GM18951 (cell line): ENCODE results near the gene DNAJC7.

Experiments used
- POLR2A ChIP-seq: IDR thresholded peaks from 4 replicates; pipeline ENCODE4 v1.6.1; 2011; ENCODE audit warnings: mild to moderate bottlenecking; ENCODE audit not compliant: insufficient read length, insufficient read depth; ENCODE audit errors: extremely low read depth
- in situ Hi-C: fragments of 300-500 bp; cut with MboI; formaldehyde crosslinking; loops from one replicate; pipeline ENCODE4 v1.12.0; 2022; ENCODE audit warnings: low sequenced_read_pairs, mixed read lengths, inconsistent platforms; ENCODE audit not compliant: unreplicated experiment

The DNAJC7 gene

DNA sequence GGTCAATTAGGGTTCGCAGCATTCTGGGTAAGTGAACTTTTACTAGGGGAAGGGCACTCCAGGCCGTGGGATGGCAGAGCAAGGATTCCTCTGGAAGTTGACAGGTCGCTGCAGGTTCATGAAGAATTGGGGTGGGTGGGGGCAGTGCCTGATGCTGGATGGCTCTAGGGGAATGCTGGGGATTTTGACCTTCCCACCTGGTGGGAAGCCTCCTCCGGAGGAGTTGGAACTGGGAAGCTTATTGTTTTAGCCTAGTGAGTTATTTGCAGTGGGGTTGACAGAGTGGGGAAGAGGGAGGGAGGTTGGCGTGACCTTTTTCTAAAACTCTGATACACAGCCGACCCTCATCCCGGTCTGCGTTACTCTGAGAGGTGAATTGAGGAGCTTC, 33.8 kb upstream of the DNAJC7 start:
- in situ Hi-C loops, result no loop called here
- no peak for TF ChIP-seq POLR2A

DNA sequence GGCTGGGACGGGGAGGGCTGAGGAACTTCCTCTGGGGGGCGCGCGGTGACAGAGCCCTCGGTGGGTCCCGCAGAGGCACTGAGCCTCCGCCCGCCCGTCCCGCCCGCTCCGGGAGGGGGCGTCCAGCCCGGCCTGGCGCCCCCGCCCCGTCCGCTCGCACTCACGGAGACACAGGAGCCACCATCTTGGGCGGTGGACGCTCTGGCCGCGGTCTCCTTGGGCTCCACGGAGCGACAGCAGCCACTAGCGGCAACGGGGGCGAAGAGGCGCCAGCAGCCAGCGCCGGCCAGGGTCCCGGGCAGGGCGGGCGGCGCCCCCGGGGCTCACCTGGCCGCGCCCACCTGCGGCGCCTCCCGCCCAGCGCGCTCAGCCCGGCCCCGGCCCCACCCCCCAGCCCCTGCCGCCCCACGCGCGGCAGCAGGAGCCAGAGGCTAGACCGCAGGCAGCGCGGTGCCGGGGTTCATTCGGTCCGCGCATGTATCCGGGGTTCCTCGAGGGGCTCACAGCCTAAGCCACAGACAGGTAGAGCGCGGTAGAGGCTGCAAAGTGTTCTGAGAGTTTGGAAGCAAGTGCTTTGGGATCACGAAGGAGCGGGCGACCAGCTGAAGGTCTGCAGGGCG, 33.3 kb upstream of the DNAJC7 start, which contains the start of gene C17orf113:
C17orf113 (minus strand) TSS at position 209 of the 620 bp plus-strand sequence. CDS start 7,225 bp downstream, outside the sequence.
- TF ChIP-seq POLR2A, result peak; percentile 26
- in situ Hi-C loops, result no loop called here

DNA sequence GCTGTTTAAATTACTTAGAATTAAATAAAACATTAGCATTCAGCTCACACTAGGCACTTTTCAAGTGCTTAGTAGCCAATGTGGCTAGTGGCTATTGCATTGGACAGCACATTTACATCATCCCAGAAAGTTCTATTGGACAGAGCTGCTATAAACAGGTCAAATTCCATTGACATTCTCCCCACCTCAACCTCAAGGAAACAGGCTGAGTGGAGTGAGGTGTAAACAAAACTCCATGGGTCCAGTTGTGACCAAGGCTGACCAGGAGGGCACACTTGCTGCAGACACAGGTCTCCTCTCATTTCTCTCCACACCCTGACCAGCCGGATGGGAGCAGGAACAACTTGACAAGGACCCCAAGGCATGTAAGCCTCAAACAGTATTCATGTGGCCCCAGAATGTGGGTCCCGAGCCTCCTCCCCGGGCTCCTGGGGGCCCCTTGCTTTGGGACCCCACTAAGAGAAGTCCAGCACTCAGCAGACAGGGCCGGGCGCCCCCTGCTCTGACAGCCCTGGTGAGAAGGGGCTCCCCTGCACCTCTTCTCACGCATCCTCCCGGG, 32.7 kb upstream of the DNAJC7 start:
- no peak for TF ChIP-seq POLR2A
- in situ Hi-C loops, result no loop called here

DNA sequence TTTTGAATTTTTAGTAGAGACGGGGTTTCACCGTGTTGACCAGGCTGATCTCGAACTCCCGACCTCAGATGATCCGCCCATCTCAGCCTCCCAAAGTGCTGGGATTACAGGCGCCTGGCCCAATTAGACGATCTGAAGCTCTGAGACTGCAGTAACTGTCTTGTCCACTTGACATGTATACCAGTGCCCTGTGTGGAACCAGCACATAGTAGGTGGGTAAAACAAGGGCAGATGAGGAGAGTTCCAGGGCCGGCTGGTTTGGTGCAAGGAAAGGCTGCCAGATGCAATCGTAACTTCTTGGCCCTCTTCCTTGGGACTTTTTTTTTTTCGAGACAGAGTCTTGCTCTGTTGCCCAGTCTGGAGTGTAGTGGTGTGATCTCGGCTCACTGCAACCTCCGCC, 30.1 kb upstream of the DNAJC7 start:
- no peak for TF ChIP-seq POLR2A
- in situ Hi-C loops, result no loop called here

DNA sequence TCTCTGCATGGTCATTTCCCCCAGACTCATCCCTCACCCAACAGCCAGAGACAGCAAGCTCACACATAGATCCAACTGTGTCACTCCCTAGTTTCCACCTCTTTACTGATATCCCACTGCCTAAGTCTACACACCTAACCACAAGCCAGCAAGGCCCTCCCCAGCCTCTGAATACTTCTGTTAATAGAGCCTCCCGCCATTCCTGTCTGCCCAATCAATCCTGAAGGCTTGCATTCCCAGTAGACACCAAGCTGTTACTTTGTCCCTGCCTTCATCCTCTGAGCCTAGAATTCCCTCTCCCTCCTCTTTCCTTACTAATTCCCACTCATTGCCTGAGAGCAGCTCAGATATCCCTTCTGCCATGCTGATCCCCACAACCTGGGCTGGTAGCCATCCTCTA, 28.5 kb upstream of the DNAJC7 start:
- TF ChIP-seq POLR2A, result no peak
- in situ Hi-C loops, result no loop called here

DNA sequence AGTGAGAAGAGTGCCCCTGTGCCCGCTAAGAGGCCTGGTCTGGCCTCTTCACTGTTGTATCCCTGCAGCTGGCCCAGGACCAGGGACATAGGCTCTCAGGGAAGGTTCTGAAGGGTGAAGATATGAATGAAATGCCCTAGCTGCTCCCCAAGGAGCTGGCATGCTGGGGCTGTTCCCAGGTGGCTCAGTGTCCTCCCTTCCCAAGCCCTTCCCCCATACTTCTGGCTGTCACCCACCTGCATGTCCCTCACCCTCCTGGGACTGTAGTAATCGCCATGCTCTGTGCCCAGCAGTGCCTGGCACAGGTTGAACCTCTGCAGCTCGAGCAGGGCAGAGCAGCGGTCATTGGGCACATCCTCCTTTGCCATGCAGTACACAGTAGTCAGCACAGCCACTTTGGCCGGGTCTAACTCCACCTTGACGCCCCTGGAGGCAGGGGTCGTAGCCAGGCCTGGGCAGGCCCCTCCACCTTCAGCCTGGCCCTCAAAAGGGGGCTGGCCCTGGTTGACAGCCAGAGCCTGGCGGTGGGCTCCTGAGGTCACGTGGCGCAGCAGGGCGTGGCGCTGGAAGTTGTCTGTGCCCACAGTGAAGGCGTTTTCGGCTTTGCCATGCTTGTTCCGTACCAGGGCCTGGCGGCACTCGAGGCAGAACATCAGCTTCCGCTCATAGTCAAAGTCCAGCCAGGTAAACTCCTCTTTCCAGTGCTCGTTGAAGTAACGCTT, 25.5 kb upstream of the DNAJC7 start:
- in situ Hi-C loops, result no loop called here

DNA sequence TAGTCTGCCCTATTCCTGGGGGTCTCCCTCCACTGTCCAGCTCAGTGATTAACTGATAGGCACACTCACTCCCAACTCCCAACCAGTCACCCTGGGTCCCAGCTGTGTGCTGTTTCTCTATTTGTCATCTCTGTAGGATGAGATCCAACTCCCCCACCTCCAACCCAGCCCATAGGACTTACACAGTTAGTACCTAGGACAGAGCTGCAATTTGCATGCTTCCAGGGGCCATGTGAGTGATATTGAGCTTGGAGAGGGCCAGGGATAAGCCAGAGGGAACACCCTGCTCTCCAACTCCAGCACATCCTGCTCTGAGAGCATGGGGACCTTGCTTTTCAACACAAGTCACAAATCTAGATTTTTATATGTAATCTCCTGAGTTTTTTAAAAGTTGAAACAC, 24.4 kb upstream of the DNAJC7 start:
- TF ChIP-seq POLR2A, result no peak
- in situ Hi-C loops, result no loop called here

More for the DNA sequence above, 25.5 kb upstream of the DNAJC7 start:
- no peak for TF ChIP-seq POLR2A

DNA sequence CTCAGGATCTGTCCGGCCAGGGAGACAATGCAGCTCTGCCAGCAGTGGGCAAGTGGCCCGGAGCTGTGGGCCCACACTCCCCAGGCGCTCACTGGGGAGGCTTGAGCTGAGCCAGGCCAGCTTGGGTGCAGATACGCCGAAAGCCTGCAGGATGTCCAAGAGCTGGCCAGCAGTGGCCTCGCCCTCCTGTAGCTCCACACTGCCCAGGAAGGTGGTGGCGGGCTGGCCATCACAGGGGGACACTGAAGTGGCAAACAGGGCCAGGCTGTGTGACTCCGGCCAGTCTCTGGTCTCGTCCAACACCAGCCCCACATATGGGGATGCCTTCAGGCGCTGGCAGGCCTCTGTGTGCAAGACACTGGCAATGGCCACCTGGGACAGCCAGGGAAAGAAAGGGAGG, 23.6 kb upstream of the DNAJC7 start:
- TF ChIP-seq POLR2A, result no peak
- in situ Hi-C loops, result no loop called here

DNA sequence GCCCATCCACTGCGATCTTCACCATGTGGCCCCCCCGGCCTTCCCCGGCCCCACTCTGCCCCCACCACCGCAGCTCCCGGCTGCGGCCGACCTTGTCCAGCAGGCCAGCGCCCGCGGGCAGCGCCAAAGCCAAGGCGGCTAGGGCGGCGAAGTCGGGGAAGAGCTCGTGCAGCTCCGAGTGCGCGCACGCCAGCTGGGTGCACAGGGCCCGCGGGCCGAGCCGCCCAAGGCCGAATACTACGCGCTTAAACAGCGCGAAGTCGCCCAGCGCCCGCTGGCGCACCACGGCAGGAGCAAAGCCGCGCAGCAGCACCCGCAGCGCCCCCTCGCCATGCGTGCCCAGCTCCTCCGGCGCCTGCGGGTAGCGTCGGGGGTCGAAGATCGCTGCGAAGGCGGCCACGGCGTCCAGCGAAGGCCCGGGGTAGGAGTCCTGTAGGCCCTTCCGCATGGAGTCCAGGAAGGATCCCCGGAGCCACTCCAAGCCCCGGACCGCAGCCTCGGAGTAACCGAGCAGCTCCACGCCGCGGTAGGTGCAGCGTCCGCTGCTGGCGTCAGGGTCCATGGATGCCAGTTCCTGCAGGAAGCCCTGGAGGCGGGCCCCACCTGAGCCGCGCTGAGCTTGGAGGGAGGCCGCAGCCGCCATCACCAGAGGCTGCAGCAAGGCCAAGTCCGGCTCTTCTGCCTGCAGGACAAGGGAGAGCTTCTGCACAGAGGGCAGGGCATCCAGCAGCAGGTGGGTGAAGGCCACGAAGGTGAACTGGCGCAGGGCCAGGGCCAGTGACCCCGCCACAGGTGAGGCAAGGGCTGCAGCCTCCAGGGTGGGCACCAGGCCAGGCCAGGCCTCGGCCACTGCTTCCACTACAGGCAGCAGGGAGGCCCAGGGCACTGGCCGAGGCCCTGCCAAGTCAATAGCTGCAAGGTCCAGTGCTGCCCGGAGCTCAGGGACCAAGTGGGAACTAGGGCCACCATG, 22.8 kb upstream of the DNAJC7 start:
- in situ Hi-C loops, result no loop called here

DNA sequence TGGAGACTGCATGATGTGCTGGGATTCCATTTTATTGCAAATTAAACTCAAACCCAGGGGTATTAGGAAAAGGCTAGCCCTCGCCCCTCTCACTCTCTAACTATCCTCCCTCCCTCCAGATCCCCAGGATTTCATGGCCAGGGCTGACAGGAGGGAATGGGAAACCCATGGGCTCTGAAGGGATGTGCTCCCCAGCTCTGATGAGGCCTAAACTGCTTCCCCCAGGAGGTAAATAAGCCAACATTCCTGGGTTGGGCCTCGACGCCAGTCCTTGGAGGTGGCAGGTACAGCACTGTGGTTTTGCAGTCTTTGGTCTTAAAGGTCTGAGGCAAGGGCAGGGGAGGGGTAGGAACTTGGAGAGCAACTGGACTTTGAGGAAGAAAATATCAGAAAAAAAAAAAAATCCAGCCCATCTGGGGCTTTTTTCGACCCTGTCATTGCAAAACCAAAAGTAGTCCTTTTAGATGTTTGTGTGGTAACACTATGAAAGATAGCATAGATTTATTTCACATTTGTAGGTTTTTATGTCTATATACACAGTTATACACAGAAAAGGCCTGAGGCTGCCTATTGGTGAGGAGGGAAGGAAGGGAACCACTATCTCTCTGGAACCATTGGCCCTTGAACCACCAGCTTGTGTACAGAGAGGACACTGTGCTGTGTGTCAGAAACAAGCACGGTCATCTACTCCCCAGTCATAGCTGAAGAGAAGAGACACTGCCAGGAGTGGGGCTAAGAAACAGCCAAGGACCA, 21.2 kb upstream of the DNAJC7 start:
- in situ Hi-C loops, result no loop called here

More for the DNA sequence above, 22.8 kb upstream of the DNAJC7 start:
- no peak for TF ChIP-seq POLR2A

DNA sequence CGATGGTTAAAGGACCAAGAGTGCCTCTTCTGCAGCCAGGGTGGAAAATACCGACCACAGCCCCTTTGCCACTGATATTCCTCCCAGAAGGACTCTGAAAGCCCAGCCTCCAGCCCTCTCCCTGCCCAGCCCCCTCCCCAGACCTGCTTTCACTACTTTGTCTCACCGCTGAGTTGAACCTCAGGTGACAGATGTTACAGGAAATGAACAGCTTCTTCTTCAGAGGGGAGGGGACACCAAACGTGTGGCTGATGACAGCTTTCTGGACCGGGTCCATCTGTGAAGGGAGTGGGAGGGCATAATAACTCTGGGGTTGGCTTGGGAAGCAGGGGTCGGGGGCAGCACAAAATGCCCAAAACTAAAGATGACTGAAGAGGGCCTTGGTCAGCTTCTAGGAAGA, 16.8 kb upstream of the DNAJC7 start:
- no peak for TF ChIP-seq POLR2A
- in situ Hi-C loops, result no loop called here

More for the DNA sequence above, 21.2 kb upstream of the DNAJC7 start:
- no peak for TF ChIP-seq POLR2A

DNA sequence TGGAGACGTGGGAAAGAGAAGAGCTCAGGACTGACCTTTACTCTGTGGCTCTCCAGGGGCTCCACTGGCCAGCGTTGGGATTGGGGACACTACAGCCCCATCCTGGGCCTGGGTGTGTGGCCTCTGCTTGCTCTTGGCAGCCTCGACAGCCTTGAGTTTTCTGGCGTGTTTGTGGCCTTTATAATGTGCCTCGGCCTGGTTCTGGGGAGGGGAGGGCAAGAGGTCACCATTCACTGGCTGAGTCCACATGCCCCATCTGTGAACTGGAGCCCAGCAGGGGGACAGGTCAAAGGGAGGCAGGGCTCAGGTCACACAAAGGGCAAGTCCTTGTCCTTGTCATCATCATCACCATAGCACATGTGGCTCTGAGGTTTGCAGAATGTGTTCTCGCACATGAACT, 14.3 kb upstream of the DNAJC7 start:
- no peak for TF ChIP-seq POLR2A

More for the DNA sequence above, 14.3 kb upstream of the DNAJC7 start:
- in situ Hi-C loops, result no loop called here
